ENCODE measurements around the gene EGR4.

Gene EGR4

DNA sequence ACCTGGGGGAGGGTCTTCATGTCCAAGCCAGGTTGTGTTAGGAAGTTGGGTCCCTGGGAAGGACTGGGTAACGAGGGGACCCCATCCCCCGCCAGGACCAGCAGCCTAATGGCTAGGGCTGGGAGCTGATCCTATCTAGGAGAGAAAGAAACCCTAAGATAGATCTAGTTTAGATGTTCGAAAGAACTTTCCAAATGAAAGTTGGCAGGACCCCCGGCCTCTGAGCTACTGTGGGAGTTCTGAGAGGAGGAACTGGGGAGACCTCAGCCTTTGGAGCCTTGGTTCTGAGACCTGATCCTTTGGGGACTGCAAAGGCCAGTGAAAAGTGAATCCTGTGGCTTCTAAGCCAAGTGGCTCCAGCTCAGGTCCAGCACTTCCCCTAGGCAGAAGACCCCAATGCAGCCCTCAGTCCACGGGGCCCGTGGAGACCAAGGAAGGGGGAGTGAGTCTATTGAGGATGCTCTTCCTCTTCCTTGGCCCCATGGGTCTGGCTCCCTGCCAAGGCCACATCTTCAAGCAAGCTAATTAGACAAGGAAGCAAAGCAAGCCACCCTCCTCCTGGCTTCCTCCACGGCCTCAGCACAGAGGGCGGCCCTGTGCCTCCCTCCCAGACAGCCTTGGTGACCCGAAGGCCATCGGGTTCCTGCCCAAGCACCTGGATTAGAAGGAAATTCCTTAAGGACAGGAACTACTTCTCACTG lies 35.8 kb downstream of the EGR4 start:
- H3K4me3 ChIP-seq (ENCODE audit: low read depth, low read length) = no peak overlapping the region
- TF ChIP-seq, protein P1, sequence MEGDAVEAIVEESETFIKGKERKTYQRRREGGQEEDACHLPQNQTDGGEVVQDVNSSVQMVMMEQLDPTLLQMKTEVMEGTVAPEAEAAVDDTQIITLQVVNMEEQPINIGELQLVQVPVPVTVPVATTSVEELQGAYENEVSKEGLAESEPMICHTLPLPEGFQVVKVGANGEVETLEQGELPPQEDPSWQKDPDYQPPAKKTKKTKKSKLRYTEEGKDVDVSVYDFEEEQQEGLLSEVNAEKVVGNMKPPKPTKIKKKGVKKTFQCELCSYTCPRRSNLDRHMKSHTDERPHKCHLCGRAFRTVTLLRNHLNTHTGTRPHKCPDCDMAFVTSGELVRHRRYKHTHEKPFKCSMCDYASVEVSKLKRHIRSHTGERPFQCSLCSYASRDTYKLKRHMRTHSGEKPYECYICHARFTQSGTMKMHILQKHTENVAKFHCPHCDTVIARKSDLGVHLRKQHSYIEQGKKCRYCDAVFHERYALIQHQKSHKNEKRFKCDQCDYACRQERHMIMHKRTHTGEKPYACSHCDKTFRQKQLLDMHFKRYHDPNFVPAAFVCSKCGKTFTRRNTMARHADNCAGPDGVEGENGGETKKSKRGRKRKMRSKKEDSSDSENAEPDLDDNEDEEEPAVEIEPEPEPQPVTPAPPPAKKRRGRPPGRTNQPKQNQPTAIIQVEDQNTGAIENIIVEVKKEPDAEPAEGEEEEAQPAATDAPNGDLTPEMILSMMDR (IDR thresholded peaks at IDR 0.05; ENCODE audit: low read depth, low read length, missing control alignments) = no peak
- DNase-seq (ENCODE audit: low read depth) = no peak
- in situ Hi-C loops (cut with HindIII; ENCODE audit: low sequenced_read_pairs) = no loop called here

DNA sequence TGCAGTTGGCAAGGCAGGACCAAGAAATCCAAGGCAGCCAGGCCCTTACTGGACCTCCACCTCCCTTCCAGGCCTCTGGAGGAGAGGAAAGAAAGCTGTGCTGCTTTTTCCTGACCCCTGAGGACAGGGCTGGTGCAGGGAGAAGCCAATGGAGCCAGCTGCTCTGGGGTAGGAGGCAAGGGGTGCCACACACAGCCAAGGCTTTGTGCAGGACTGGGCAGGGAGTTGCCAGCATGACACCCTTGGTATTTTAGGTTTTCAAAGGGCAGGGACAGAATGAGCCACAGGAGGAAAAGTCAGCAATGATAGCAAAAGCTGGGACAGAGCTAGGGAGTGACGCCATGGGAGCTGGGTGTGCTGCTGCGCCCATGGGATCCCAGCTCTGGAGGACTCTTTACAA lies 36.3 kb downstream of the EGR4 start:
- no peak overlapping the region for H3K4me3 ChIP-seq (ENCODE audit: low read depth, low read length)
- no peak for DNase-seq (ENCODE audit: low read depth)
- TF ChIP-seq, protein P1 (IDR thresholded peaks at IDR 0.05; ENCODE audit: low read depth, low read length, missing control alignments) = no peak
- in situ Hi-C loops (cut with HindIII; ENCODE audit: low sequenced_read_pairs) = no loop called here

DNA sequence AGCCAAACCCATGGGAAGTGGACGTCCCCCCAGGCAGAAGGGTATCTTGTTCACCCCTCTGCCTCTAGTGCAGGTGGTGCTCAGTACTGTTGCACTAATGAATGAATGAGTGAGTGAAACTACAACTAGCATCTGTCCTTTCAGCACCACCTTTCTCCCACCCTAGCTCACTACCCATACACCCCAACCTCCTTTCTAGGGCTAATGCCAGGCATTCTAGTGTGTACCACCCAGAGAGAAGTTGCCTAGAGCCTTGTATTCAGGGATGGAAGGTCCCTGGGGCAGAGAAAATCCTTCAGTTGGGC lies 36.8 kb downstream of the EGR4 start:
- TF ChIP-seq, protein P1 (IDR thresholded peaks at IDR 0.05; ENCODE audit: low read depth, low read length, missing control alignments) = no peak
- in situ Hi-C loops (cut with HindIII; ENCODE audit: low sequenced_read_pairs) = no loop called here
- H3K4me3 ChIP-seq (ENCODE audit: low read depth, low read length) = no peak overlapping the region
- DNase-seq (ENCODE audit: low read depth) = no peak

DNA sequence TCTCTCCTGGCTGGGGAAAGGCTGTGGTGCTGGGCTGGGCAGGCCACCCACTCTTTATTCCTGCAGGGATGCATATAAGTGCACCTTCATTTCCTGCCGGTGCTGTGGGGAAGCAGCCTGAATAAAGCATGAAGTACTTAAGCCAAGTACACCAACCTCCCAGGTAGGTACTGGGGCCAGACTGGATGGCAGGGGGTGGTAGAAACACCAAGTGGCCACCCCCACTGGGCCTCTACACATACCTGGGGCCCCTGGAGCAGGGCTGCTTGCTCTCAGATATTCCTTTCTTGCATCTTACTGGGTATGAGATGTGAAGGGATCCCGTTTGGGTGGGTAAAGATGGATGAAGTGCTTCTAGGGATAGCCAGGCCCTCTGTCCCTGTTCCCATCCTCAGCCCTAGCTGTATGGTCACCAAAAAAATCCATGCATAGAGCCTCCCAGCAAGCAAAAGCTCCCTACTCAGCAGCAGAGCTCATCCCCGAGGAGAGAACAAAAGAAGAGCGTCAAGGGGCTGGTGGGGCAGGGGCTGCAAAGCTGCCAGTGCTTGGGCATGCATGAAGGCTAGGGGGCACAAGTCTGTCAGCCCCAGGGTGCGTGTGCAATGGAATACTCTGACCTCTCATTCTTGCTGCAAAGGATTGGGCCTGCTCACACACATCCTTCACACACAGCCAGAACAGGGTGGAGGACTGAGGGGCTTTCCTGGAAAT lies 37.3 kb downstream of the EGR4 start:
- in situ Hi-C loops (cut with HindIII; ENCODE audit: low sequenced_read_pairs) = no loop called here
- TF ChIP-seq, protein P1 (IDR thresholded peaks at IDR 0.05; ENCODE audit: low read depth, low read length, missing control alignments) = no peak
- DNase-seq (ENCODE audit: low read depth) = no peak
- no peak overlapping the region for H3K4me3 ChIP-seq (ENCODE audit: low read depth, low read length)

DNA sequence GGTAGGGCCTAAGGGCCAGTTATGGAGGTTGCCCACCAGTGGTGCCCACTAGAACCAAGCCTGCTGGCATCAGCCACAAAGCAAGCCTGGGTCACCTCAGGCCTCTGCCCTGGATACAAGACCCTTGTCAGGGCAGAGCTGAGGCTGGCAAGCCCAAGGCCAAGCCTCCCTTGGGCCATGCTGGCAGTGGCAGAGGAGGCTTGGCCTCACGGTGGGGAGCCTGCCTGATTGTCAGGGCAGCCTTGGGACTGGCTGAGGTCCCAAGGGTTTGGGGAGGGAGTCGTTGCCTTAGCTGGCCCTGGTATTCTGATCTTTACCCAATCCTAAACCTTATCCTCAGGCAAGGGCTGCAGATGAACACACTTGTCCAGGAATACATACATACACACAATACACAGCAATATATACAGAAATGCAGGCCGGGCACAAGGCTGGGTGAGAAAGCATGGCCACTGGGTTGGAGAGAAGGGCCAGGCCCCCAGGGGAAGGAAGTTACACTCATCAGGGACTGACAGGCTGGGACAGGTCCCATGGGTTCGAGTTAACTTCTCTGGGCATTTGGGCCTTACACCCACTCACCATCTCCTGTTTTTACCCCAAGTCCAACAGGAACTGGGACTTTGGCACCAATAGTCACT lies 38.2 kb downstream of the EGR4 start:
- TF ChIP-seq, protein P1 (IDR thresholded peaks at IDR 0.05; ENCODE audit: low read depth, low read length, missing control alignments) = no peak
- no peak overlapping the region for H3K4me3 ChIP-seq (ENCODE audit: low read depth, low read length)
- in situ Hi-C loops (cut with HindIII; ENCODE audit: low sequenced_read_pairs) = no loop called here
- DNase-seq (ENCODE audit: low read depth) = no peak

DNA sequence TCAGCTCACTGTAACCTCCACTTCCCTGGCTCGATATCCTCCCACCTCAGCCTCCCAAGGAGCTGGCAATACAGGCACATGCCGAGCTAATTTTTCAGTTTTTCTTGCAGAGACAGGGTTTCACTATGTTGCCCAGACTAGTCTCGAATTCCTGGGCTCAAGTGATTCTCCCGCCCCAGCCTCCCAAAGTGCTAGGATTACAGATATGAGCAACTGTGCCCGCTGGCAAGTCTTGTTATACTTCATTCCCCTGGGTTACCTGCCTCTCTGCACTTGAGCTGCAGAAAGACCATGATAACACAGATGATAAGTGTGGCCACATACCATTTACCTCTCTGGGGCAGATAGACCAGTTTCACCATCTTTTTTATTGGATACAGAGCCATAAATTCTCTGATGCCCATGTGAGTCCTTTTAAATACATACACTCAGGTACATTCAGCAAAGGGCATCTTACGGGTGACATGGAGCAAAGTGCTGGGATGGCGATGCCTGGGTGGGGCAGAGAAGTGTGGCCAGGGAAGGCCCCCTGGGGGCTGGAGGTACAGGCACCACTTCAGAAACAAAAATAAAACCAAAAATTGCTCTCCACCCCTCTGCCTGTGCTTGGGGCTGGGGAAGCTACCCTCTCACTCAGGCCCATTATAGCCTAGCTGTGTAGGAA lies 38.9 kb downstream of the EGR4 start:
- no peak overlapping the region for H3K4me3 ChIP-seq (ENCODE audit: low read depth, low read length)
- DNase-seq (ENCODE audit: low read depth) = no peak
- TF ChIP-seq, protein P1 (IDR thresholded peaks at IDR 0.05; ENCODE audit: low read depth, low read length, missing control alignments) = no peak
- in situ Hi-C loops (cut with HindIII; ENCODE audit: low sequenced_read_pairs) = no loop called here
